GM12878 (cell line): Measurements from ENCODE around the gene CDC45.

Source experiments
- GABPA ChIP-seq: IDR thresholded peaks from 2 replicates; pipeline ENCODE4 v1.6.1; 2014; ENCODE audit warnings: antibody characterized with exemption, low read depth, mild to moderate bottlenecking, inconsistent platforms
- POLR2AphosphoS2 ChIP-seq: IDR thresholded peaks from 2 replicates; pipeline ENCODE4 v1.6.1; 2011; ENCODE audit warnings: low read depth, mild to moderate bottlenecking, low read length, improper control_type of control experiment, moderate library complexity
- RCOR1 ChIP-seq: conservative IDR thresholded peaks from 2 replicates; pipeline ENCODE4 v1.6.1; 2012; ENCODE audit warnings: low read depth, low read length, improper control_type of control experiment
- TF ChIP-seq, protein P1 (sequence below), 3 experiments: IDR thresholded peaks in 2 of 3; conservative IDR thresholded peaks in 1 of 3; 2 replicates each; pipeline ENCODE4 v1.5.1; 2011; ENCODE audit warnings: low read depth in 3 of 3, low read length in 3 of 3, mild to moderate bottlenecking in 3 of 3, control low read depth in 2 of 3, moderate library complexity in 2 of 3, inconsistent platforms in 1 of 3, mixed read lengths in 1 of 3; ENCODE audit not compliant: control insufficient read depth in 2 of 3, insufficient read depth in 1 of 3; ENCODE audit errors: extremely low read depth in 1 of 3

DNA sequence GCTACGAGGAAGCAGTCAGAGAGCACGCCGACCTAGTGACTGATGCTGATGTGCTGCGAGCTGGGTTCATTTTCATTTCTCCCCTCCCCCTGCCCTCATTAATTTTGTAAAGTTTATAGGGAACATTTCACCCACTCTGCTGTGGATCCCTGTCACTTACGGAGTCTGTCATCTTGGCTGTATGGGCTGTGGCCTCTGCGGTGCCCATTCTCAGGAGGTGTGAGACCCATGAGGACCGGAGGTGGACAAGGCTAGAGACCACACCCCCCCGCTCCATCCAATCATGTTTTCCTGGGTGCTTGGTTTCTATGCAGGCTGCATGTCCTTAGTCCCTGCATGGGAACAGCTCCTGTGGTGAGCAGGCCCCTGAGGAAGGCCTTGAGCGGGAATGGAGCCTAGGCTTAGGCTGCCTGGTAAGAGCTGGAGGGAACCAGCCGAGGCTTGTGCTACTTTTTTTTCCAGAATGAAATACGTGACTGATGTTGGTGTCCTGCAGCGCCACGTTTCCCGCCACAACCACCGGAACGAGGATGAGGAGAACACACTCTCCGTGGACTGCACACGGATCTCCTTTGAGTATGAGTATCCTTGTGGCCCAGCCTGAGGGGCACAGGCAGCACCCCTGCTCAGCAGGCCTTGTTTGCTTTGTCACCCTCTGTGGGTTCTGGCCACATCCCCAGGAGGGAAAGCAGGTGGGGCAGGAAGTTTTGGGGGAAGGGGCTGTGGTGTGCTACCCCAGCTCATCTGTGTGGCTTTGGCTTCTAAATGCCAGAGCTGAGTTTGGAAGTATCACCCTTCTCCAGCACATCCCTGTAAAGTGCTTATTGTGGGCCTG lies 25.4 kb downstream of the CDC45 start:
- TF ChIP-seq, protein P1, sequence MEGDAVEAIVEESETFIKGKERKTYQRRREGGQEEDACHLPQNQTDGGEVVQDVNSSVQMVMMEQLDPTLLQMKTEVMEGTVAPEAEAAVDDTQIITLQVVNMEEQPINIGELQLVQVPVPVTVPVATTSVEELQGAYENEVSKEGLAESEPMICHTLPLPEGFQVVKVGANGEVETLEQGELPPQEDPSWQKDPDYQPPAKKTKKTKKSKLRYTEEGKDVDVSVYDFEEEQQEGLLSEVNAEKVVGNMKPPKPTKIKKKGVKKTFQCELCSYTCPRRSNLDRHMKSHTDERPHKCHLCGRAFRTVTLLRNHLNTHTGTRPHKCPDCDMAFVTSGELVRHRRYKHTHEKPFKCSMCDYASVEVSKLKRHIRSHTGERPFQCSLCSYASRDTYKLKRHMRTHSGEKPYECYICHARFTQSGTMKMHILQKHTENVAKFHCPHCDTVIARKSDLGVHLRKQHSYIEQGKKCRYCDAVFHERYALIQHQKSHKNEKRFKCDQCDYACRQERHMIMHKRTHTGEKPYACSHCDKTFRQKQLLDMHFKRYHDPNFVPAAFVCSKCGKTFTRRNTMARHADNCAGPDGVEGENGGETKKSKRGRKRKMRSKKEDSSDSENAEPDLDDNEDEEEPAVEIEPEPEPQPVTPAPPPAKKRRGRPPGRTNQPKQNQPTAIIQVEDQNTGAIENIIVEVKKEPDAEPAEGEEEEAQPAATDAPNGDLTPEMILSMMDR (IDR thresholded peaks at IDR 0.05 in 2 of 3, conservative IDR thresholded peaks at IDR 0.05 in 1 of 3; ENCODE audit: control insufficient read depth in 2 of 3, extremely low read depth in 1 of 3, insufficient read depth in 1 of 3, low read depth in 3 of 3, low read length in 3 of 3) = no peak
- TF ChIP-seq RCOR1 (no peak), GABPA (no peak), POLR2AphosphoS2 (no peak)
